ENCODE results near the gene GNG8.
"Not testable (repeated sequence)": the region's sequence is repeated elsewhere in the genome, so short reads cannot be mapped to it uniquely, and the experiment has no call there.

The GNG8 gene

GRCh38 chr19:46646402-46646801 lies 10.4 kb upstream of the GNG8 start:
- DNase-seq (ENCODE audit: low spot score): no peak

DNA sequence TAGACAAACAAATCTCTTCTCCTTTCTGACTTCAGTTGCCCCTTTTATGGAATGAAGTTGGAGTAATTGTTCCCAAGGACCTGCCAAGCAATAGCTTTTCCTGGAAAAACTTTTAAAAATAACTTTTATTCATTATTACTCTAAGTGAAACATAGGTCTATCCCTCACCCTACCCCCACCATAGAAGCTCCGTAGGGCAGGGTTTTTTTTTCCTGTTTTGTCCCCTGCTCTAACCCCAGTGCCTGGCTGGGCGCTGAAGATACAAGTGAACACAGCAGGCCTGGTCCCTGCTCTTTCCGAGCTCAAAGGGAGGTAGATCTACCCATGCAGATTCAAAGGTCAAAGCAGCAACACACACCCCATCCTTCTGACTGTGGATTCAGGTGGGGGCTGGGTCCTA lies 8.7 kb upstream of the GNG8 start:
- no peak for DNase-seq (ENCODE audit: low spot score)

DNA sequence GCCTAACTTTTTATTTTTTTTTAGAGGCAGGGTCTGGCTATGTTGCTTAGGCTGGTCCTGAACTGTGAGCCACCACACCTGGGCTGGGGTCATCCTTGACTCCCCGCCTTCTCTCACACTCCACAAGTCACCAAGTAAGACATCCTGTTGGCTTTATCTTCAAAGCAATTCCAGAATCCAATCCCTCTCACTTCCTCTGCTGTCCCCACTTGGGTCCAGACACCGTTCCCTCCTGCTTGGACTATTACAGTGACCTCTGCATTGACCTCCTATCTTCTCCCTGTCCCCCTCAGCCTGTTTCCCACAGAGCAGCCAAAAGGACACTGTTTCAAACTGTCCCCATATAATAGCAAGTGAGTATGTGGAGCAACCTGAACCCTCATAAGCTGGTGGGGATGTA lies 4.7 kb upstream of the GNG8 start:
- no peak for DNase-seq (ENCODE audit: low spot score)

DNA sequence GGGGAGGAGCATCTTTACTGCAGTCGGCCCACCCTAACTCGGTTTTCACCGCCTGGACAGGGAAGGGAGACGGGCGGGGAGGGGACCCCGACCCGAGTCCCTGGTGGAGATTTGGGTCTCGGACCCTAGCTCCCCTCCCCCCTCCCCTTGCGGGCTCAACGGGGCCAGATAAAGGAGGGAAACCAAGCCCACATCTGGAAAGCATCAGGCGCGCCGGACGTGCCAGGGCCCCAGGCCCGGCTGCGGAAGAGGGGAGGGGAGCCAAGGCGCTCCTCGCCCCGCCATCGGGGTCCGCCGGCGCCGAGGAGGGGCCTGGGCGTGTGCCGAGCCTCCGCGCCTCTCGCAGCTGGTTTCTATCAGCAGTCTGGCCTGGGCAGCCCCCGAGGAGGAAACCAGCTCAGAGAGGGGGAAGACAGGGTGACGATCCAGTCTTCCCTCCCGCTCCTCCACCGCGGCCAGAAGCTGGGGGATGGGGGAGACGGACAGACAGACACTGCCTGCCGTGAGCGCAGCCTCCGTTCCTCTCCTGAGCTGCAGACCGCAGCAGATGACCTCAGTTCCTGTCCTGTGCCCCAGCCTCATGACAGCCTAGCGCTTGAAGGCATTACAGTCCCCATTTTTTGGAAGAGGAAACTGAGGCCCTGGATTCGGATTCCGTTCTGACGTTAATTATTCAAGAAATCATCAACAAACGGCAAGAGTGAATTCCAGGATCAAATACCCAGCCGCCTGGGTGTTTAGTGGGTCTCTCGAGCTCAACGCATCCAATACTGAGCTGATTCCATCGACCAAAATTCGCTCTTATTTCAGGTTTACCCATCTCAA lies 3.6 kb upstream of the GNG8 start:
- peak; percentile 83 for DNase-seq (ENCODE audit: low spot score)

DNA sequence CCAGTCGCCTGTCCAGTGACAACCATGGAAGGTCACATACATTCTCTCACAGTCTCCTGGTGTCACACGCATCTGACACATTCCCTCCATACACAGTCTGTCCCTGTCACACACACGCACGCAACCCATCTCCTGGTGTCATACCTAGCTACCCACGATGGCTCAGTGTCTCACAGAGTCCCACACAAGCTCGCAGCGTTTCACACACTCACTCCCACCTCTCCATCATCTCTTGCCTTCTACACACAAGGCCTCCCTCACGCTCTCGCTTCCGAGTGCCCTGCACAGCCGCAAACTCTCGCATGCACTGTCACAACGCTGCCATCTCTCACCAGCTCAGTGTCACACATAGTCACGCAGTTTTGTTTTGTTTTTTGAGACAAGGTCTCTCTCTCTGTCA lies 1.2 kb upstream of the GNG8 start:
- no peak for DNase-seq (ENCODE audit: low spot score)

DNA sequence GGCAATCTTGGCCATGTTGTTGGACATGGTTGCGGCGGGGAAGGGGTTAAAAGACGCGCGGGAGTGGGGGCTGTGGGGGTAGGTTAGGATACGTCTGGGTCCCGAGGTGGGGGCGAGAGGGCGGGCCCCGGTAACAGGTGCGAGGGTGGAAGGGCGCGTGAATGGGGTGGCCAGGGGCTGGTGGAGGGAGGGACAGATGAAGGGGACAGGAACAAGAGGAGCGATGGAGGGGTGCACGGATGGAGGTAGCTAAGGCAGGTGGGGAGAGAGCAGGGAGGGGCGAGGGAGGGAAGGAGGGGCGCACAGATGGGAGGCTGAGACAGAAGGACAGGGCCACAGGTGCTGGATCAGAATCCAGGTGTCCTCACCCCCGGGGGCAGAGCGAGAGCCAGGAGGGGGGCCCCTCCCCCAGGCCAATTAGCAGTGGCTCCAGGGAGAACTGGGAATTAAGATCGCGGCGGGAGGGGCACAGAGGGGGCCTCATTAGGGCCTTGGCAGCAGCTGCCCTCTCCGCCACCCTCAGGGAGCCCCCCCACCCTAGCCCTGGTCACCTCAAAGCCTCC lies 1.3 kb downstream of the GNG8 start:
- no peak for DNase-seq (ENCODE audit: low spot score)

- DNase-seq (ENCODE audit: low spot score): peak; percentile 93
Measured at GRCh38 chr19:46634045-46634655, 1.9 kb downstream of the GNG8 start.

DNA sequence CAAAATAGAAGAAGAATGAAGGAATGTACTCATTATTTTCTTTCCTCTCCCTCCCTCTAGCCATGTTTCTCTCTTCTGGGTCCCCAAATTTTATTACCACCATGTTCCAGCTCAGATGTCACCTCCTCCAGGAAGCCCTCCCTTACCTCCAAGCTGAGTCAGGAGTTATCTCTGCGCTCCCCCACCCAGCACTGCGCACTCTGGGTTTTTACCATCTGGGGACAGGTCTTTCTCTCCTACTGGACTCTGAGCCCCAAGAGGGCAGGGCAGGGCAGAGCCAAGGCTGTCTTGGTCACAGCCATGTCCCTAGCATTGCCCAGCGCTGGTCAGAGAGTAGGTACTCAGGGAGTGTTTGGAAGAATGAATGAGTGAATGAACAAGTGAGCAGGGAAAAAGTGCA lies 2.9 kb downstream of the GNG8 start:
- DNase-seq (ENCODE audit: low spot score): no peak

DNA sequence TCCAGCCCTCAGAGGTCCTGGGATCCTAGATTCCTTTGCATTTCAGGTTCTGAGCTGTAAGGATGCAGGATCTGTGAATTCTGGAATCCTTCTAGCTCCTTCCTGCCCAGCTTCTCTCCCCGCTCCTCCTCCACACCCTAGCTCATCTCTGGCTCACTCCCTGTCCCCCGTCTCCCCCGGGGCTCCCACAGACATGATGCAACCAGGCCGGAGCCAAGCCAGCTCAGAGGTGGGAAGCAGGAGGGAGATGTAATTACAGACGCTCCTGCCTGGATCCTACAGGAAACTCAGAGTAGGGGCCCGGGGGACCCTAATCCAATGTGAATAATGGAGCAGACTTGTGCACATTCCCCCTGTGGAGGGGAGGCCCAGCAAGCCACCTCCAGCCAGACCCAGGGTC lies 4.5 kb downstream of the GNG8 start:
- peak; percentile 66 for DNase-seq (ENCODE audit: low spot score)

DNA sequence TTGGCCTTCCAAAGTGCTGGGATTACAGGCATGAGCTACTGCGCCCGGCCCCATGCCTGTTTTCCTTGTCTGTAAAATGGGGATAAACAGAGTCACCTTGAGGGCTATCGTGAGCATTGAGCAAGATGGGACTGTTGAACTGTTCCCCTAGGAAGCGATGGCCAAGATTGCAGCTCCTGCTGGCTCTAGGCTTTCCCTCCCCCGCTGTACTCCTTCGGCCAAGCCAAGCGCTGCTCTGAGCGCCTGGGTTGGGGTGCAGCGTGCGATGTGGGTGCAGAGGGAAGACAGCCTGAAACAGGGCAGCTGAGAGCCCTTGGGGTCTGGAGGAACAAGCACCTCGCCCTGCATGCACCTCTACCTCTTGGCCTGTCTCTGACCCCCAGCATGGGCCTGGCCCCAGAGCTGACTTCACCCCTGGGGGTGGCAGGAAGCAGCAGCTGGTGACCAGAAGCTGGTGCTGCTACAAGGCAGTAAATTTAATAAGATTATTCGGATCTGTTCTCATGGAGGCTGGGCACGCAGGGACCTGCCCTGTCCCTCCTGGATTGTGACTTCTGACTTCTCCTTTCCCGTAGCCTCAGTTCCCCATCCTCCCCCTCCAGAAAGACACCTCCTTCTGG lies 5.3 kb downstream of the GNG8 start:
- no peak for DNase-seq (ENCODE audit: low spot score)

DNA sequence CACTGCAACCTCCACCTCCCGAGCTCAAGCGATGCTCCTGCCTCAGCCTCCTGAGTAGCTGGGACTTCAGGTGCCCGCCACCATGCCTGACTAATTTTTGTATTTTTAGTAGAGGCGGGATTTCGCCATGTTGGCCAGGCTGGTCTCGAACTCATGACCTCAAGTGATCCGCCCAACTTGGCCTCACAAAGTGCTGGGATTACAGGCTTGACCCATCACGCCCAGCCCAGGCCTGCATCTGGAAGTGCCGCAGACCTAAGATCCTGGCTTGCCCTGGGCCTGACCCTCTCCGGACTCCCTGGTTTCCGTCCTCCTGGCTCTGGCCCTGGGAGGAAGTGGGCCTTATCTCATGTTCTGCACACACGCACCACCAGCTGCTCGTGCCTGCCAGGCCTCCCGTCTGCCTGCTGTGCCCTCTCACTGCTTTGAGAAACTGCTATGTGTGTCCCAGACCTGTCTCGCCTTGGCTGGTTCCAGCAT lies 6.4 kb downstream of the GNG8 start:
- no peak for DNase-seq (ENCODE audit: low spot score)

DNA sequence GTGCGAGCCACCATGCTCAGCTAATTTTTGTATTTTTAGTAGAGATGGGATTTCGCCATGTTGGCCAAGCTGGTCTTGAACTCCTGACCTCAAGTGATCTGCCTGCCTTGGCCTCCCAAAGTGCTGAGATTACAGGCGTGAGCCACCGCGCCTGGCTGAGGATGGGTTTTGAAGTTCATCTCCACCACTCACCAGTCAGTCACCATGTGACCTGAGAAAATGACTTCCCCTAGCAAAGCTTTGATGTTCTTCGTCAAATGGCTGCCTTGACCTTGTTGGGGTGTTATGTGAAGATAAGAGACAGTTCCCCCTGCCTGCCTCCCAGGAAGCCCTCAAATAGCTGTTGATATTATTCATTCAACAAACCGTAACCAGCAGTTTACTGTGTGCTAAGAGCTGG lies 7.0 kb downstream of the GNG8 start:
- not testable (repeated sequence) for DNase-seq (ENCODE audit: low spot score)

DNA sequence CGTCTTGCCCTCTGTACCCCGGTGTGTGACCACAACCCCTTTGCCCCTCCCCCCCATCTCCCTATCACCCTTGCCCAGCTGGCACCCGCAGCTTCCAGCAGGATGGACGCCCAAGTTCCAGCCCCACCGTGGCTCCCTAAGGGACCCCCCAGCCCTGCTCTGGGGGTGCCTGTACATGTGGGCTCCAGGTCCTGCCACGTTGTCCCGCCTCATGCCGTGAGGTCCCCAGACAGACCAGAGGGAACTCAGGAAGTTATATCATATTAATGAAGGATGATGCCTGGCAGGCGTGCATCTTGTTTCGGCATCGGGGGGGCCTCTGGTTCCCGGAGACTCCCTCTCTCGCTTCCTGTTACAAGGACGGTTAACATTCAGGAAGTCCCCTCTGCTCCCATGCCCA lies 9.6 kb downstream of the GNG8 start:
- DNase-seq (ENCODE audit: low spot score): no peak

DNA sequence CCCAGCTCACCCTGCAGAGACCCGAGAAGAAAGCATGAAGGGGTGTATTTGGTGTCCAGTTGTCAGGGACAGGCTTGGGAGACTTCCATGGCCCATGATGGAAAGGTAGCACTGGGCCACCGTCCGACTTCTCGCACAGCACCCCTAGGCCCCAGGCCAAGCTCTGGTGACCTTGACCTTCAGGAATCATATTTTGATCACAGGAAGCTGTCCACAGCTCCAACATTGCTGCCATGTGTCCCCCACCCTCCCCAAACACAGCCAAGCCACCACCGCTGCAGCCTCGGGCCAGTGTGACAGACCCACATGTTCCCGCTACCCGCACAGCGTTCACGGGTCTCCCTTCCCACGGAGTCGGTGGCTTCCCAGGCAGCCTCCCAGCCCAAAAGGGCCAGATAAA lies 10.3 kb downstream of the GNG8 start:
- no peak for DNase-seq (ENCODE audit: low spot score)

- peak; percentile 85 for DNase-seq (ENCODE audit: low spot score)
Measured at GRCh38 chr19:46624958-46625661, 10.9 kb downstream of the GNG8 start, which contains the start of gene PTGIR. TSS of gene PTGIR (minus strand) at chr19:46625089. CDS start at chr19:46624225, 864 bp downstream.

- no peak for DNase-seq (ENCODE audit: low spot score)
Measured at GRCh38 chr19:46623915-46624502, 12.0 kb downstream of the GNG8 start.

DNA sequence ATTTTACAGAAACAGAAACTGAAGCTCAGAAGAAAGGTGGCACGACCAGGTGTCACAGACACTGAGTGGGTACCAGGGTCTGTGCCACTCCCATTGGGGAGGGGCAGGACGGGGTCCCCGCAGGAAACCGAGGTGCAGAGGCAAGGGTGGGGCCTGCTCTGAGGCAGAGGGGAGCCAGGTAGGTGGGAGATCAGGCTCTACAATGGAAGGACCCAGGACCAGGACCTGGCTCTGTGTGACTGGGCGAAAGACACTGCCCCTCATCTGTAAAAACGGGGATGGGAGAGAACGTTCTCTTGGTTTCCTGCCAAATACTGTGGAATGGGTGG lies 13.9 kb downstream of the GNG8 start:
- no peak for DNase-seq (ENCODE audit: low spot score)

DNA sequence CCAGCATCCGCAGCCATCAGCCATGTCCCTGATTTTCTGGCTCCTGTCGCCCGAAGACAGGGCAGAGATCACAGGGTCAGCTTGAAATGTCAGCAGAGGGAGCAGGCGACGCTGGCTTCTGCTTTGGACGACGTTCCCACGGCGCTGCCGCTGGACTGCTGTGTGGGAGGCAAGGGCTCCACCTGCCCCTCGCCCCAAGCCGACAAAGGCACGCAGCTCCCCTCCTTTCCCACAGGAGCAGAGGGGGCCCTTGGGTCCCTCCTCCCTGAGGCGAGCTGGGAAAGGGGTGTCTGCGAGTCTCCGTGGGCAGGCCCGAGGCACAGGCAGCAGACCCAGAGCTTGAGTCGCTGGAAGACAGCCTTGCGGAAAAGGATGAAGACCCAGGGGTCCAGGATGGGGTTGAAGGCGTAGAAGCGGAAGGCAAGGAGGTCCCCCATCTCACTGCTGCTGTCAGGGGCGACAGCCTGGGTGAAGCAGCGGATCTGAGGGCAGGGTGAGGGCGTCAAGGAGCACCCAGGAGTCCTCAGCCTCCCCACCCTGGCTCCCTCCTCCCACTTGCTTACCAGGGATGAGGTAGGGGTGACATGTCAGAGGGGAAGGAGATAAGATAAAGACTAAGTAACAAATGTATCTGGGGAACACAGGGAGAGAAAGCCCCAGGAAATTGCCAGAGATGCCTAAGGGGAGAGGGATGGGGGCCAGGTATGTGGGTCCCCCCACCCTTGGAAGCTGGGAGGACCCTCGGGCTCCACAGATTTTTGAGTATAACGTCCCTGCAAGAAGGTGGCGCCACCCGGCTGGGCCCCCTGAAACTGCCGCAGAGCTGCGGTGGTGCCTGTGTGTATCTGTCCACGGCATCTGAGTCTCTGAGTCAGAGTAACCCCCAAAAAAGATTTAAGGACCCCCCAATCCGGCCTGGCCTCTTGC lies 14.5 kb downstream of the GNG8 start:
- no peak for DNase-seq (ENCODE audit: low spot score)

GRCh38 chr19:46620716-46621115 lies 15.3 kb downstream of the GNG8 start:
- DNase-seq (ENCODE audit: low spot score): no peak

GRCh38 chr19:46620267-46620666 lies 15.7 kb downstream of the GNG8 start:
- no peak for DNase-seq (ENCODE audit: low spot score)

Data from AG08395 (cell line).